Inflammatory macrophage (primary cell): ENCODE results near the gene ABCB1.
"Not testable (repeated sequence)": the region's sequence is repeated elsewhere in the genome, so short reads cannot be mapped to it uniquely, and the experiment has no call there.

ENCODE experiments used
- DNase-seq, 2 donors: peaks; one replicate each; pipeline ENCODE4 v3.0.0-alpha.2; 2020 to 2022

The ABCB1 gene

DNA sequence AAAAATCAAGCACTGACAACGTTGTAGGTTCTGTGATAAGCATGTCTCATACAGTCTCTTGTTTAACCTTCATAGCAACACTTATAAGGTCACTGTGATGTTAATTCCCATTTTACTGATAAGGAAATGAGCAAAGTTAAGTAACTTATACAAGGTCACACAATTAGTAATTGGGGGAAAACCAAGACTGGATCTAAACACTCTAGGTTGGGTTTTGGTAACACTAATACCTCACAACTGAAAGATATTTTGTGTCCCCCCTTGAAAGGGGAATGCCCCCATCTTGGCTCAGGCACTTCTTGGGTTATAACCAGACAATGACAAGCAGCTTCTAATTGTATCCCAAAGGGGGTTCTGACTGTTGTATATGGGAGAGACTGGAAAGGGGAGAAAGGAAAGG, 89.2 kb downstream of the ABCB1 start:
- DNase-seq, result no peak

DNA sequence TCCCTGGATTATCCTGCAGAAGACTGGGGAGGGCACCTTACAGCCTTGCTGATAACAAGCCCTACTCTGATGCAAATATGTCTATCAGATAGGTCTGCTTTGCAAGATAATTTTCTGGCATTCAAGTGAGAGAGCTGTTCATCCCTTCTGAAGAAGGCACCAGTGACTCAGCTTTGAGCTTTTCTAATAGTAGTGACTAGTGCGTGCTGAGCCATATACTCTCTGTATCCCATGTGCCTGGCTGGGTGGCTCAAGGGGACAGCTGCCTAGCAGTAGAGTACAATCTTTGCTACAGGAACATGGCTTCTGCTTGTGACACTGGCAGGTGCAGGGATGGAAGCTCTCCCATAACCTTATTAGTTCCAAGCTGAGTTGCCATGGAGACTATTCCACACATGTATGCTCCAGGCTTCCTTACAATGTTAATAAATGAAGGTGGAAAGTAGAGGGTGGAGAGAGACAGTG, 90.2 kb downstream of the ABCB1 start:
- DNase-seq, result no peak

DNA sequence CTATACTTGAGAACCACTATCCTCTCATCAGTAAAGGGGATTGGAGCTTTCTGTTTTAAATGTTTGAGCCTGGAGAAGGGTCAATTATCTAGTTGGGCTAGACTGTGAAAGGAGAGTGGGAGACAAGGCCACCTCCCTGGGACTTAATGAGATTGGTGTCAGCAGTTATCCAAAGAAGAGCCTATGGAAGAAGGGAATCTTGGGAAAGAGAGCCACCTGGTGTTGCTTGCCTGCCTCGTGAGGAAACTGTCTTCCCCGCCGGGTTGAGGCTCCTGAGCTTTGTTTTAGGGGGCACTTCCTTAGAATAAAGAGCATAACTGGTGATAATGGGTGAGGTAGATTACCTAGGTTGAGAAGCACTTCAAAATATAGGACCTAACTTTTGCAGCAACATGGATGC, 93.2 kb downstream of the ABCB1 start:
- DNase-seq, result no peak

DNA sequence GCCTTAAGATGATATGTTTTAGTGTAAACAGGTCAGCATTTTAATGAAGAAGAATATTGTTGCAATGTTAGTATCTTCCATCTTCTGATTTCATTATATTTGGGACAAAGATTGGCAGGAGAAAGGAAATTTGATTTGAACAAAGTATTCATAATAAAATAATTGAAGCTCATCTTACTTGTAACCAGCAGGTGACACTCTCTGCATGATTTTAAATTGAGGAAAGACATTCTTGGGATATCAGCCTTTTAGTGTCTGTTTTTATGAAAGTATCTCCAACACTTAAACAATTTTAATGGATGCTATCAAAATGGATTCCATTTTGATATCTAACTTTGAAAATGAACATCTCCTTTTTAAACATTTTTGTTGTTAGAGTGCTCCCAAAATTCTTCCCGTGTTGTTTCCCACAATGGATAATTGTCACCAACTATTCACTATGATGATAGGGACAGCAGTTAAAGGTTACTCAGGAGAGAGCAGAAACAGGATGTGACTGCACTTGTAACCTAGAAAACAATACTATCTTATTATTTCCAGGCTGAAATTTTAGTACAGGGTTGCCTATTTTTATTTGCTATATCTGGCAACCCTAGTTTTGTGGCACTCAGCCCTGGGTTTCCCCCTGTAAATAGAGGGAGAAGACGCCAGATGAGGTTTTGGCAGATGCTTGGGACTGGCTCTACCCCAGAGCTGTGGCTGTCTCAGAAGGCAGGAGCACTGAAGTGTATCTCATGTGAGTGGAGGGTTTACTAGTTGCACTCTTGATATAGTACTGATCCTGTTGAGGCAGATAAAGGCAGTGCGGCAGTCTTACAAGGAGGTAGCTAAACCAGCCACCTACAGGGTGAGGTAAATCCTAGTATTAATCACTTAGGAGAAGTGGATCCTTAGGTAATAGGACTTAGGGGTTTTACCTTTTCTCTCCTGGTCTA, 94.2 kb downstream of the ABCB1 start:
- DNase-seq, result peak in 1 of 2 donors; percentile 20

DNA sequence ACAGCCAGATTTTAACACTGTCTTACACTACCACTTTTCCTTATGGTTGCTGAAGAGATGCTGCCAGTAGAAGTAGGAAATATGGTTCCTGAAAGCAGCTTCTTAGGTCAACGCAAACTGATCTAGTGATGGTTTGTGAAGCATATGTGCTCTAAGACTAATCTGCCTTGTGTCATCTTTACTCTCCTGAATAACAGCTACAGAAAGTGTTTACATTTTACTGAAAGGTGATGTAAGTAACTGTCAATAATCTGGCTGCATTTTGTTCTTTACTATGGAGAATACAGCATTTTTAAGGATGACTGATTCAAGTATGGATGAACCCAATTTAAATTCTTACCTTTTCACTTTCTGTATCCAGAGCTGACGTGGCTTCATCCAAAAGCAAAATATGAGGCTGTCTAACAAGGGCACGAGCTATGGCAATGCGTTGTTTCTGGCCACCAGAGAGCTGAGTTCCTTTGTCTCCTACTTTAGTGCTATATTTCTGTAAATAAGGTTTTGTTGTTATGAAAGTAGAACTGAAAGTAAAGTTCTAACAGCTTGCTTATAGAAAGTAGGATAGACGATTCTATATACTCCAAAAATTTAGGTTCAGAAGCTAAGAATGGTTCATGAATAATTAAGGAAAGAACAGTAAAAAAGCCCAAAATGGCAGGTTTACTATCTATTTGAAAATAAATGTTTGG, 95.0 kb downstream of the ABCB1 start:
- DNase-seq, result no peak

DNA sequence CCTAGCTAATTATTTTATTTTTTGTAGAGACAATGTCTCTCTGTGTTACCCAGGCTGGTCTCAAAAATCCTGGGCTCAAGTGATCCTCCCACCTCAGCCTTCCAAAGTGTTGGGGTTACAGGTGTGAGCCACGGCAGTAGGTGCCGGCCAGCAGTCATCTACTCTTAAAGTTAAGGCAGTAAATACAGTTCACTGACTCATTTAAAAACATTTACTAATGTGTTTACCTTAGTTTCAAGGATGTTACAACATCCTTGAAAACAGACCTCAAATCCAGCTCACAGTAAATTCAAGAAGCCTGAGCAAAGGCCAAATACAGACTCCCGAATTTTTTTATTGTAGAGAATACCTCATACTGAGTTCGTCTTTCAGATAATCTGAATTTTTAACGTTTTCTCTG, 95.6 kb downstream of the ABCB1 start:
- no peak for DNase-seq

DNA sequence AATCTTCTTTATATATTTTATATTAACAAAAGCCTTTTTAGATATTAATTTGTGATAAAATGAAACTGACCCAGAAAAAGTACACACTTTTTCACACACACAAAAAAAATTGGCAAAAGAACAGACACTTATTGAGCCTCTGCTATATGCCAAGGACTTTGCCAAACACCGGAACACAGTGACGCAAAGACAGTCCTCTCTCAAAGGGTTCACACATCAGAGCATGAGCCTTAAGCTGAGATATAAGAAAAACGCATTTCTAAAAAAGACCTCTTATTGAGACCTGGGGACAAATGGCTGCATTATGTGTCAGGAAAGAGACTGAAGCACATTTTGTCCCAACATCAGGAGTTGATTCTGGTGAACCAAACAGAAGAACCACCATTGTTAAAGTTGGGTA, 101.2 kb downstream of the ABCB1 start:
- no peak for DNase-seq

DNA sequence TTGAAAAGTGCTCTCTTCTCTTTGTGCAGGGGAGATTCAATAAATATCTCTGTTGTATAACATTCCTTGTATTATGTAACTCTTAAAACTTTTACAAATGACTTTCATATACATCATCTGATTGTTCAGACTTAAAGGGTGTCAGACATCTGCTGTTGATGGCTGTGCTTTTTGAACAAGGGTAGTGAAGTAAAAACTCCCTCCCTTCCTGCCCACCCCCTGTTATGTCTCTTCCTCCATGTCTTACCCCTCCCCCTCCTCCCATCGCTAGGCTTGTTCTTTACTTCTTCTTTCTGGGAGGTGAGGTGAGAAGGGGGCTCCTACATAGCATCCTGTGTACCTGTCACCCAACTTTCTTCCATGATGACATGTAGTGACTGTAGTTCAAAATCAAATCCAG, 101.8 kb downstream of the ABCB1 start:
- no peak for DNase-seq

DNA sequence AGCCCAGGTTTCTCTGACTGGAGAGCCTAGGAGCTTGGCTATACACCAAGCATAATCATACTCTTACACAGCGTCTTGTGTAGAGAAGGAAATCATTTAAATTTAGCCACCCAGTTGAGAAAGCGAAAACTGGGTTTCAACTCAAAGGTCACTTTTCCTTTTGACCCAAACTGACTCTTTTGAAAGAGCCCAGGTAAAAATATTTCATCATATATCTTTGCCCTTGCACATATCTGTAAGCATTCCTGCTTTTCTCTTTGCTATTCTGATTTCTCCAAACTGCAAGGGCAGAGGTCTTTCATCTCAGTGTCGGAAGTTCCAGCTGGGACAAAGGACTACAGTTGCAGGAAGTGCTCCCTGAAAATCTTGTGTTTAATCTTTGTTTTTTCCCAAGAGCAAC, 103.2 kb downstream of the ABCB1 start:
- no peak for DNase-seq

DNA sequence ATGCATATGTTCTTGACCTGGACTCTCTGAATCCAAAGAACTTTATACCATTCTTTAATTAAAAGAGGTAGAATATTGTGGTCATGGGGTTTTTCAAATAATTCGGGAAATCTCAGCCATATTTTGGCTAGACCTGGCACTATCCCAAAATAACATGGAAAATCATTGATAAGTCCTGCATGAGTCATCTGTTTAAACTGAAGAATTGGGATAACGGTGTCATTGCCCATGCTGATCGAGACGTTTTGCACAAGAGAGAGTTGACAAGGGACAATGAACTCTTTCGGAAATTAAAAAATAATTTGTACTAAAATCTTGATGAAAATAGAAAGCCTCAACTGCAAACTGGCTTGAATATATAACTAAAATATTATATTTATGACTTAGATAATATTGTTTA, 105.3 kb downstream of the ABCB1 start:
- DNase-seq, result no peak

DNA sequence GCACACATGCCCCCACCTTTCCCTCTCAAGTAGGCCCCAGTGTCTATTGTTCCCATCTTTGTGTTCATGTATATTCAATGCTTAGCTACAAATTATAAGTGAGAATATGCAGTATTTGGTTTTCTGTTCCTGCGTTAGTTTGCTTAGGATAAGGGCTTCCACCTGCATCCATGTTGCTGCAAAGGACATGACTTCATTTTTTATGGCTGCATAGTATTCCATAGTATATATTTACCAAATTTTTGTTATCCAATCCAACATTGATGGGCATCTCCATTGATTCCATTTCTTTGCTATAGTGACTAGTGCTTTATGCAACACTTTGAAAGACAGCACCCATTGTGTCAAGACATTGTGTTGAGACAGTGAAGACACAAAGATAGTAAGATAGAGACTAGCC, 106.2 kb downstream of the ABCB1 start:
- no peak for DNase-seq

DNA sequence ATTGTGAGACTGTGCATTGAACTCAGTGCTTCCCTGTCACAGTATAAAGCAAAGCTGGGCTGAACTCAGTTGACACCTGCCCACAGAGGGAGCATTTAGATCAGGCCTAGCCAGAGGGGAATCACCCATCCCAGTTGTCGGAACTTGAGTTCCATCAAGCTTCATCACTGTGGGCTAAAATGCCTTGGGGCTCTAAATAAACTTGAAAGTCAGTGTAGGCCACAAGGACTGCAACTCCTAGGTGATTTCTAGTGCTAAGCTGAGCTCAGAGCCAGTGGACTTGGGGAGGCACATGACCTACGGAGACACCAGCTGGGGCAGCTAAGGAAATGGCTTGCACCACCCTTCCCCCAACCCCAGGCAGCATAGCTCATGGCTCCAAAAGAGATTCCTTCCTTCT, 117.6 kb downstream of the ABCB1 start:
- DNase-seq, result no peak

DNA sequence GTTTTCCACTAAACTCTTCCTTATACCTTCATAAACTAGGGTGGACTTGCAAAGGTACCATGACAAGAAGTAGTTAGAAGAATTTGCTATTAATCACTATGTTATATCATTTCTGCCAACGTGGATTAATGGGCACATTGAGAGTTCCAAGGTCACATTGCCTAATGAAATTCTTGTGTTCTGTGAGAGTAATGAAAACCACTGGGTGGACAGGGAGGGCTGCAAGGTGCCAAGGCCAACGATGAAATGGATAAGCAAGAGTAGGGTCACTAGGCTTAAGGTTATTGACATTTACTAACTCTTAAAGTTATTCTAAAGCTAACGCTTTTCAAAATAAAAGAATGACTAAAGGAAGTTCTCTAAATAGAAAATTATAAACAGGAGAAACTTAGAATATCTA, 118.6 kb downstream of the ABCB1 start:
- no peak for DNase-seq

DNA sequence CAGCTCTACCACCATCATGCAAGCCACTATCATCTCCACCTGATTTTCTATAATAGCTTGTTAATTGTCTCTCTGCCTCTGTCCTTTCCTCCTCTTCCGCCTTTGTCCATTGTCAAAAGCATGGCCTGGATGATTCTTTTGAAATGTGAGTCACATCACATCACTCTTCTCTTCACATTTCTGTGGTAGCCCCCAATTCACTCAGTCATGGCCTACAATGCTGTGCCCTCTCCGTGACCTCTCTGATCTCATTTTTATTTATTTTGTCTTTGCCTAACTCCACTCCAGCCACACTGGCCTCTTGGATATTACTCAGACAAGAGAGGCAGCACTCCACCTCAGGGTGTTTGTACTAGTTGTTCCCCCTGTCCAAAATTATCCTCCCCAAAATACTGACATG, 120.3 kb downstream of the ABCB1 start:
- no peak for DNase-seq

DNA sequence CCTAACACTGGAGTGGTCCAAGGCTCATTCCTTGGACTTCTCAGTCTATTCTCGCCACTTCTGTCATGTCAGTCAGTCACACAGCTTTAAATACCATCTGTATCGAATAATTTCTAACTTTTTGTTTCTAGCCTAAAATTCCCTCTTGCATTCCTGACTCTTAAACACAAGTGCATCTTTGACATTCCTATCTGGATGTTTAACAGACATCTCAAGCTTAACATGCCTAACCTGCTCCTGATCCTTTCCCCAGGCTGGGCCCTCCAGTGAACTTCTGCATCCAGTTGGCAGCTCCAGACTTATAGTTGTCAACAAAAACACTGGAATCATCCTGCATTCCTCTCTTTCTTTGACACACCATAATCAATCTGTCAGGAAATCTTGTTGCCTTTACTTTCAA, 120.7 kb downstream of the ABCB1 start:
- no peak for DNase-seq

DNA sequence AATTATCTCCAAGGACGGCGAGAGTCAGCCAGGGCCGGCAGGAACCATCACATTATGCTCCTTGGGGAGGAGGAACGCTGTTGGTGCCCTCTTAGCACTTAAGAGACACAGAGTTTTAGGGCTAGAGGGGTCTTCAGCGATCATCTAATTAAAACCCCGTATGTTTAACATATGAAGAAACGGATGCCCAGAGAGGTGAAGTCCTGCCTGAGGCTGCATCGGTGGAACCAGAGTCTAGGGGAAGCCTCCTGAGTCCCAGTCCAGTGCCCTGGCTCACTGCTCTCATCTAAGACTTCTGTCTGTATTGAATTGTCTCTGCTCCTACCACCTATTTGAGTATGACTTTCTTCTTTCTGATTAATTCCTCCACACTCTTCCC, 124.5 kb downstream of the ABCB1 start:
- DNase-seq, result no peak

DNA sequence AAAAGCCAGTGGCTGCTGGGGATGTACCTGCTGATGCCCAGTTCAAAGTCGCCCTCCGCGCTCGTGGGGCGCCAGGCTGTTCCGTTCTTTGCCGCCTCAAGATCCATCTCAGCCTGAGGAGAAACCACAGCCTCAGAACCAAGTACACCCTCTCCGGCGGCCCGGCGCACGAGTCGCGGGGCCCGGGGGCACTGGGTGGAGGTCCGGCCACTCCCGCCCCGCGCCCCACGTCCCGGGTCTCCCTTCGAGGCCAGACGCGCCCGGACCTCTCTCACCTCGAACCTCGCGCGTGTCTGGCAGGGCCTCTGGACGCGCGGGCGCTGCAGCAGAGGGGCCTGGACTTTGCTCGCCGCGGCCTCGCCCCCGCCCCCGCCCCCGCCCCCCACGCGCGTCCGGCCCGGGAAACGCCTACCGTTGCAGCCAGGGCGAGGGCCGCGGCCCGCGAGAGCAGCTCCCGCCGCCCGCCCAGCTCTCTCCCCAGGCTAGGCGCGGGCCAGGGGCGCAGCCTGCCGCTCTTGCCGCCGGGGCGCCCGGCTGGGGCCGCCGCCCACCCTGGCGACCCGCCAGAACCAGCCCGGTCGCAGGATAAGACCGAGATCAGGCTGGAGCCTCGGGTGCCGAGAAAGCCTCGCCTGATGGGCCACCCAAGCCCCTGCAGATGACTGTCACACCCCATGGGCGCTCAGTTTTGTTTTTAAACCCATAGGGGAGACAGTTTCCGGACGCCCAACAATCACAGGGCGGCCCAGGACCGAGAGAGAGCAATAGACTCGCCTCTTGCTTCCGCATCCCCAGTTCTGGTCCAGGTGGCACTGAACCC, 125.1 kb downstream of the ABCB1 start, which contains the start of gene ABCB4:
ABCB4 (minus strand) TSS at position 322 of the 820 bp plus-strand sequence; CDS start at position 107, 215 bp downstream.
- peak in 1 of 2 donors; percentile 10 for DNase-seq

DNA sequence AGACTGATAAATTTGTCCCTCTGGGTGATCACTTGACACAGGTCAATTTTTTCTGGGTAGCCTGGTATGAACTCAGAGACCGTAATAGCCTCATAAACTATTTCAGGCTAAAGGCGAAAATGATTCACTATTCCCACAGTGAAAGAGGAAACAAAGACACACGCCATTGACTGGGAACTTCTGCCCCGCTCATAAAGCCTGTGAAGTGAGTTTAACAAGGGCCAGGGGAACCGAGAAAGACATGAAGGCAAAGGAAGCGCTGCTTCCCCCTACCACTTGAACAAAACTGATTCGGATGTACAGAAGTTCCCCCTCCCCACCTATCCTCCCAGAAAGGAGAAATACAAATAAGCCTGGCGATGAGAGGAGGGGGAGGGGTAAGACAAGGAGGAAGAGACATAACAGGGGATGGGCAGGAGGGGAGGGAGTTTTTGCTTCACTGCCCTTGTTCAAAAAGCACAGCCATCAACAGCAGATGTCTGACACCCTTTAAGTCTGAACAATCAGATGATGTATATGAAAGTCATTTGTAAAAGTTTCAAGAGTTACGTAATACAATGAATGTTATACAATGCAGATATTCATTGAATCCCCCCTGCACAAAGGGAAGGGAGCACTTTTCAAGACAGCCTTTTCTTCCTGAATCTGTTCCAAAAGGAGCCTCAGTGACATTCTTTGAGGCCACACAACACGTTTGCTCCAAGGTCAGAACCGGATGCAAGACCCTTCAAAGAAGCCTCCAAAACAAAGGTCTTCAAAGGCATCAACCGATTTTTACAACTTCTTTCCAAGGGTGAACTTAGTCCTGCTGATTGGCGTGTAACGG, 125.9 kb downstream of the ABCB1 start:
- peak; percentile 77 to 86 for DNase-seq

DNA sequence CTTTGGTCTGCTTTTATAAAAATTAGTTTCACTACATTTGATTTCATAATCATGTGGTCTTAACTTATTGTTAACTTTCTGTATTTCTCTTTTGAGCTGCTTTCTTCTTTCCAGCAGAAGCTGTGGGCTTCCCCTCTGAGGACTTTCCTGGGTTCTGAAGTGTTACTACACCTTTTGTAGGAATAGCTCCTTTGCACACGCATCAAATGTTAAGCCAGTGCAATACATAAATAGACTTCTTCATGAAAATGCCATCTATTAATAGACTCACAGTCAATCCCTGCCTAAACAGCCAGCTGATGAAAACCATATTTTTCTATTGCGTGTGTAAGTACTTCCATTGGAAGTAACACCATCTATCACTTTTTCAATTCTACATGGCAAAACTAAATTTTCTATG, 126.7 kb downstream of the ABCB1 start:
- peak; percentile 3 to 24 for DNase-seq

DNA sequence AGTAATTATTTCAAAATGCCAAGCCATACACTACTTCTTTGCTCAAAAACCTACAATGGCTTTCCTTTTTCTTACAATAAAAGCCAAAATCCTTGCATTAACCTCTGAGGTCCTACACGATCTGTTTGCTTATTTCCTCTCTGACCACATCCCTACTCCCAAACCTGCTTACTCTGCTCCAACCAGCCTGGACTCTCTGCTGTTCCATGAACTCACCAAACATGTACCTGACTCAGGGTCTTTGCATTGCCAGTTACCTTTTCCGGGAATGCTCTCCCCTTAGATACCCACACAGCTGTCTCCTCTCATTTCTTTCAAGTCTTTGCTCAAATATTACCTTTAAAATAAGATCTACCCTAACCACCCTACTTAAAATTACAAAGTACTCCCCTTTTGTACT, 127.5 kb downstream of the ABCB1 start:
- no peak for DNase-seq

DNA sequence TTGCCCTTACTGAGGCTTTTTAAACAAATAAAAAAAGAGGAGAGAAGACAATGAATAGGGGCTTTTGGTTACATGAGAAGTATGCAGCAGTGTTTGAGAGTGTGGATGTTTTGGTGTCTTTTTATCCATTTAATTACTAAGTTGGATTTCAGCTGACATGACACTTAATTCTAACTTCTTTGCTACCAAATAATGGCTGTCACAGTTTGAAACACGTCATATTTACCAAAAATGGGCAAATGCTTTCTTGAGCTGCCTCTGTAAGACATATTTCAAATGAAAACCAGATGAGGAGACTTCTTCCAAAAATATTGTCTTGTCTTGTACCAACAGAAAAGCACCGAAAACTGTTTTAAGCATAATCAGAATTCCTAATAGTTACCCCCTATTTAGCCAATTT, 129.2 kb downstream of the ABCB1 start:
- no peak for DNase-seq

DNA sequence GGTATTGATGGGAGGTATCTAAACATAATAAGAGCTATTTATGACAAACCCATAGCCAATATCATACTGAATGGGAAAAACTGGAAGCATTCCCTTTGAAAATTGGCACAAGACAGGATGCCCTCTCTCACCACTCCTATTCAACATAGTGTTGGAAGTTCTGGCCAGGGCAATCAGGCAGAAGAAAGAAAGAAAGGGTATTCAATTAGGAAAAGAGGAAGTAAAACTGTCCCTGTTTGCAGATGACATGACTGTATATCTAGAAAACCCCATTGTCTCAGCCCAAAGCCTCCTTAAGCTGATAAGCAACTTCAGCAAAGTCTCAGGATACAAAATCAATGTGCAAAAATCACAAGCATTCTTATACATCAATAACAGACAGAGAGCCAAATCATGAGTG, 131.5 kb downstream of the ABCB1 start:
- not testable (repeated sequence) for DNase-seq
